Stimulated activated CD8-positive, alpha-beta memory T cell treated with anti-CD3 and anti-CD28 coated beads, Interleukin-4, amount 100 ng/mL, for 48 hours (primary cell): Measurements from ENCODE around the gene PDE4B.

ENCODE experiments used
- DNase-seq: peaks from one replicate; pipeline ENCODE4 v3.0.0-alpha.2; 2020

PDE4B gene

DNA sequence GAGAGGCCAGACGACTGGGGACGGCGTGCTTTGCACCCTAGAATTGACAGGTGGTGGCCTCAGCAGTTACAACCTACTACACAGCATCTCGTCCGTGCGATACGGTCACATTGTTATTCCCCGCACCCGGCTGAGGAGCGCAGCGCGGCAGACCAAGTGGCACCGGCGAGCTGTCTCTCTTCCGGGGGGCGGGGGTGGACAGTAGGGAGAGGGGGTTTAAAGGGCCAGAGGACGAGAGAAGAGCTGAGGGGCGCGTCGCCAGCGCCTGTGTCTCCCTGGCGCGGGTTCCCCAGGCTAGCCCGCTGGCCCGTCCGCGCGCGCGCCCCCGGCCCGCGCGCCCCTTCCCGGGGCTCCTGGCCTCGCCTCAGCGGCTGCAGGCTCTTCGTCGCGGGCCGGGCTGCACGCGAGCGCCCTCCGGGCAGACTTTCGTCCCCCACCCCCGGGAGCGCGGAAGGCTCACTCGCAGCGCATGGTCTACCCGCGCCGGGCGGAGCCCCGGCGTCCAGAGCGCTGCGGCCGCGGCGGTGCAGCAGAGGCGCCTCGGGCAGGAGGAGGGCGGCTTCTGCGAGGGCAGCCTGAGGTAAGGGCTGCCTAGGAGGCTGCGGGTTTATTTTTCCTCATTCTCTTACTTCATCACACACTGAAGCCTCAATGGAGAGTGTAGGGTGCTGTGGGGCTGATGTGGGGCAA, at the start of gene PDE4B:
Gene PDE4B (plus strand): TSS at position 227 of the 690 bp plus-strand sequence.
- DNase-seq, result no peak

DNA sequence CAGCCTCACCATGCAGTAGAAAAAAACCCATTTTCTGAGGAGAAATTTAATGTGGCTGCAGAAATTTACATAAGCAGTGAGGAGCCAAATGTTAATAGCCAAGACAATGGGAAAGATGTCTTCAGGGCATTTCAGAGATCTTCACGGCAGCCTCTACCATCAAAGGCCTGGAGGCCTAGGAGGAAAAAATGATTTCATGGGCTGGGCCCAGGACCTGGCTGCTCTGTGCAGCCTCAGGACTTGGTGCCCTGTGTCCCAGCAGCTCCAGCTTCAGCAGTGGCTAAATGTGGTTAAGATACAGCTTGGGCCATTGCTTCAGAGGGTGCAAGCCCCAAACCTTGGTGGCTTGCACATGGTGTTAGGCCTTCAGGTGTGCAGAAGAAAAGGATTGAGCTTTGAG, 48.0 kb upstream of the PDE4B start:
- DNase-seq, result no peak

DNA sequence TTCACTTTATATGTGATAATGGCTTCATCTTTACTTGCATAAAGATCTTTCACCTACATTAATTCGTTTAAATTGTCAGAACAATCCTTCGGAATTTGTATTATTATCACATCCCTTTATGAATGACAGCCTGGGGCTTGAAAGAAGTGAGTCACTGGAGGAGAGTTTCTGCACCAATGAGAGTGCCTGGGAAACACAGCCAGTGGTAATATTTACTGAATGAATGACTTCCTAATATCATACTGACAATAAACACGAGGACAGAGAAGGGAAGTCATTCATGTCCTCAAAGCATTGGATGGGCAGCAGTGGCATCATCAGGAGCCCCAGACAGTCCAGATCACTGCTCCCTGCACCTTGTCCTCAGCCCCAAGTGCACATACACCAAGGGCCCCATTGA, 40.7 kb upstream of the PDE4B start:
- DNase-seq, result no peak

DNA sequence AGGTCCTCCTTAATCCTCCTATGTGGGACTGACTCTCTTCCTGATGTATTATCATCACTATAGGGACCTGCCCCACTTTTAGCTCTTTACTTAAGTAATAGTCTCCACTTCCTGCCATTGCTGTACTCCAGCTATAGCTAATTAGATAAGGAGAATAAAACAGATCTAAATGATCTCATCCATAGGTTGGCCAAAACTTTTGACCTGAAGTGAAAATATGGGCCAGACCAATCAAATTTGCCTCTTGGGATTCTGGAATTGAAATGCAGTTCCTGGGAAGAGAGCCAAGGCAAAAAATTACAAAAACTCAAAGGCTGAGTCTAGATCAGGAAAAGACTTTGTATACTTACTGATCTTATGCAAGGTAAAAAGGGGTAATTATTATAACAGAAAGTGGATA, 36.1 kb upstream of the PDE4B start:
- no peak for DNase-seq

DNA sequence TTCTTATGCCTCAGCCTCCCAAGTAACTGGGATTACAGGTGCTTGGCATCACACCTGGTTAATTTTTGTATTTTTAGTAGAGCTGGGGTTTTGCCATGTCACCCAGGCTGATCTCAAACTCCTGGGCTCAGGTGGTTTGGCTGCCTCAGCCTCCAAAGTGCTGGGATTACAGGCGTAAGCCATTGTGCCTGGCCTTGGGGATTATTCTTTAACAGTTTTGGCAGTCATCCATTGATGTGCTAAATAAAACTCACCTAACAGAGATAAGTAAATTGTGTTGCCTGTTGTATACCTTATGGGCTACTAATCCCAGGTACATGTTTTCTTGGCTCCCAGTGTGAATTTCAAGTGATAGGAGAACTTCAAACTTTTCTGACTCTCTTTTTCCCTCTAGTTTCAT, 35.2 kb upstream of the PDE4B start:
- no peak for DNase-seq

DNA sequence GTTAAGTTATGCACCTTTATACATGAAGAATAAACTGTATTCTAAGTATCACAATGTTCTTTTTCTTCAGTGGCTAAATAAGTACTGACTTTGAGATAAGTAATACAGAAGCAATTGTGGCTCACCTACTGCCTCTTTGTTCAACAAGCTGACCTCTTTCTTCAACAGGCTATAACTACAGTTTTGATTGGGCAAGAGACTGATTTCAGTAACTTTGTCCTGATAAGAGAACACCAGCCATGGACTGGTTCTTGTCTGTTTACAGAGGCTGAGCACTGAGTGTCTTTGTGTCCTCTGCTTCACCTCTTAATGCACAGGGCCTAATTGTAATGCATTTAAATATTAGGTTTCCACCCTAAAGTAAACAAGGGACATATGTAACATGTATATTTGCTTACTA, 34.6 kb upstream of the PDE4B start:
- DNase-seq, result no peak

DNA sequence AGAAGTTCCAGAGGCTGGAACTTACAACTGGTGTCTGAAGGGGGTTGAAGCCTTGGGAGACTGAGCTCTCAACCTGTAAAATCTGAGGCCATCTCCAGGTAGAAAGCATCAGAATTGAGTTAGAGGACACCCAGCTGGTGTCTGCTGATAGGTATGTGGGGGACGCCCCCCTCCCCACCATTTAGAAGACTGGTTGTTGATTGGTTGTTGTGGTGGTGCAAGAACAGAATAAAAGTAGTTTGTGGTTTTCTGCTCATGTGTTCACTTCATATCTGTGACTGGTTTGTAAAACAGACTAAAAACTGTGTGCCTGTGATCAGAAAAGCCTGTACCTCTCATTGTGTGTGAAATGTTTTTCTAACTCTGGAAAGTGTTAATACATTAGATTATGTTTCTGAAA, 33.2 kb upstream of the PDE4B start:
- DNase-seq, result no peak

DNA sequence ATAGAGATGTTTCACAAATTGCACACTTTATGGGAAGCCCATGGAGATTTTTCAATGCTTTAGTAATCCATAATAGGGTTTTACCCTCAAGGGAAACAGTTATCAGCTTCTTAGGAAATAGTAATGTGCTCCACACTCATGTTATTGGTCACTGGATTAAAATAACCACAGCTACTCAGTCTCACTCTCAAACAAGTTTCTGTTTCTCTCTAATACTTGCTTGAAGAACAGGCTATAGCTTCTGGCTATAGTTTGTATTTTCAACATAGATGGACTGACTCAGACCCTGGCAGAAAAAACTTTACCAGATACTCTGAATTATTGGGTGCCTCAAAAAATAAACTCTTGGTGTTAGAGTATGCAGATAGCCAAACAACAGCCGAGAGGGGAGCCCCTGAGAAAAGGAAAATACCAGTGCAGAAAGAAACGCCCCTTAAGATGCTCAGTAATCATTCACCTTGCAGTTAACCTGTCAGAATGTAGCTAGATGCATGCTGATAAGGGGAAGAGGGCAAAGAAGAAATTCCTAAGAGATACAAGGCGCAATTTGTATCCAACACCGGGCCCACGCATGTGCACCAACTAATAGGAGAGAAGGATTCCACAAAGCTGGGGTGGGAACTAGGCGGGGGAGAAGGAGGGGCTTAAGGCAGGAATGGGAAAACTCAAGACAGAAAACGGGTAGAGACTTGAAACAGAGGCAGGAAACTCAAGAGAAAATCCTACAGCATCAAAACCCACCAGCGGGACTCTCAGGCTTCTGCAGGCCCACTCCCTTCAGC, 30.4 kb upstream of the PDE4B start:
- DNase-seq, result no peak

DNA sequence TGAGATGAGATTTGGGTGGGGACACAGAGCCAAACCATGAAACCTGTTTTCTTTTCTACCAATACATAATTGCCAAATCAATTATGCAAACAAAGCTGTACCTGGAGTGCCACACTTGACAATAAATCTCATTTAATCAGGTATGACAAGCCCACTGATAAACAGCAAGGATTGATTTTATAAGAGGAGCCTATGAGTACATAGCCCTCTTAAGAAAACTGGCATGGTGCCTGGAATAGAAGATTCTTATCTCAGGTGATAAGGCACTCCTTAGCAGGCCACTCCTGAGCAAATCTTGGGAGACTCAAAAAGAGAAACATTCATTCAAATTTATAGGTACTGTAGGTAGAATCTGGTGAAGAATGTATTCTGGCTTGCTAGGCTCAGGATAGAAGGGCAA, 28.6 kb upstream of the PDE4B start:
- no peak for DNase-seq

DNA sequence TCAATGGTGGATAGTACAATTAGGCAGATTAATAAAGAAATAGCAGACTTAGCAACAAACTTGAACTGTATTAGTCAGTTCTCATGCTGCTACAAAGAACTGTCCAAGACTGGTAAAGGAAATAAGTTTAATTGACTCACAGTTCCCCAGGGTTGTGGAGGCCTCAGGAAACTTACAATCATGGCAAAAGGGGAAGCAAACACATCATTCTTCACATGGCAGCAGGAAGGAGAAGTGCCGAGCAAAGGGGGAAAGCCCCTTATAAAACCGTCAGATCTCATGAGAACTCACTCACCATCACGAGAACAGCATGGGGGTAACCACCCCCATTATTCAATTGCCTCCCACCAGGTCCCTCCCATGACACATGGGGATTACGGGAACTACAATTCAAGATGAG, 27.1 kb upstream of the PDE4B start:
- DNase-seq, result no peak

DNA sequence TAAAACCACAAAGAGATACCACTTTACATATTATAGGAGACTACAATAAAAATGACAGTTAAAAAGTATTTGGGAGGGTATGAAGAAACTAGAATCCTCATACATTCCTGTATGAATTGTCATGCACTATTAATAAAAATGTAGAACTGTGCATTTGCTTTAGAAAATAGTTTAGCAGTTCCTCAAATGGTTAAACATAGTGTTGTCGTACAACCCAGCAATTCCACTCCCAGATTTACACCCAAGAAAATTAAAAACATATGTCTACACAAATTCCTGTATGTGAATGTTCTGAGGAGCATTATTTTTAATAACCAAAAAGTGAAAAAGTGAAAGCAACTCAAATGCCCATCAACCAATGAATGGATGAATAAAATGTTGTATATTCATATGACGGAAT, 23.1 kb upstream of the PDE4B start:
- no peak for DNase-seq

DNA sequence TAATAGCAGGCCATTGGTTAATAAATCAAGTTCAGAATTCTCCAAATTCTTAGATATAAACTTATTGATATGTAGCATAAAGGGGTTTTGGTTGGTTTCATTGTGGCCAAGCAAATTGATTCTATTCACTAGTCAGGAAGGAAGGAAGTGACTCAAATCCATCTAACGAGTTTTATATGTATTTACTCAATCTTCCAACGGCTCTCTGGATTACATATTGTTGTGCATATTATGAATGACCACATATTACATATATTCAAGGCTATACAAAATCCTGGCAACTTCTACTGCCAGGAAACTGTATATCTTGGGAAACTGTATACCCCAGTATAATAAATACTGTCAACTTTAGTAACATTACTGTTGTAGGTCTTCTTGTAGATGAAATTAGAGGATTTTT, 20.1 kb upstream of the PDE4B start:
- DNase-seq, result no peak

DNA sequence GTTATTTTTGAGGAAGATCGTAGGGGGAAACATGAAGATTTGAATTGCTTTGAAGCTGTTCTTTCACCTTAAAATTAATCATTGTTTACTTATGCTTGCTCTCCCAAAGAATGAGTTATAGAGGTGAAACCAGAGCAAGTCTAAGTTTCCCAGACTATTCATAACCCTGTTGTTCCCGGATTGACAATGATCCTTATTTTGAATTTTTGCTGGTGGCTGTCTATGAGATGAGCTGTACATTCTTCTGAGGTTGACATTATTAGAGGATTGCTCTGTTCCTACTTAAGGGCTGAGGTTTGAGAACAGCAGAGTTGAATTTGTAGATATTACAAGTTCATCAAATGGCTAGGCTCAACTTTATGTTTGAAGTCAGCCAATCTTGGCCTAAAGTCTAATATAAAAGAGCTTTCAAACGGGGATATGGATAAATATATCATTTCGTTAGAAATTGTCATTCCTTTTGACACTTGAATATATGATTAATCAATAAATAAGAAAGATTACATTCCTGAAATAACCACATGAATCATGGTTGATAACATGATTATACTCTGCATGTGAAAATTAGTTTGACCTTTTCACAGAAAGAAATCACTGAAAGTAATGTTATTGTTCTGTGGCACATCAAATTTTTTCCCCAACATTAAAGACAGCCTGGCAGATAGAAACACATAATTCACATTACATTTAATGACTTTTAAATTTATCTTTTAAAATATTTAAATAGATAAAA, 19.1 kb upstream of the PDE4B start:
- DNase-seq, result no peak

DNA sequence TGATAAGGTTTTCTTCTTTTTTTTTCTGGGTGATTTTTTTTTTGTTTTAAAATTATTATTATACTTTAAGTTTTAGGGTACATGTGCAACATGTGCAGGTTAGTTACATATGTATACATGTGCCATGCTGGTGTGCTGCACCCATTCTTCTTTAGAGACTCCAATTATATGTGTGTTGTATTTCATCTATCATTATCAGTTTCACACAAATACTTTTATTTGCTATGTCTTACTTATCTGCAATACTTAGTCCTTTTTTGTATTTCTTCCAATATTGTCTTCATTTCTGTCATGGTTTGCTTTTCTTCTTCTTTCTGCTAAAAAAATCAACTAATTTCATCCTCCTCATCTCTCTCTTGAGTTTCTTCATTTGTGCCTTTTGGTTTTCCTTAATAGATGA, 3.9 kb upstream of the PDE4B start:
- no peak for DNase-seq

DNA sequence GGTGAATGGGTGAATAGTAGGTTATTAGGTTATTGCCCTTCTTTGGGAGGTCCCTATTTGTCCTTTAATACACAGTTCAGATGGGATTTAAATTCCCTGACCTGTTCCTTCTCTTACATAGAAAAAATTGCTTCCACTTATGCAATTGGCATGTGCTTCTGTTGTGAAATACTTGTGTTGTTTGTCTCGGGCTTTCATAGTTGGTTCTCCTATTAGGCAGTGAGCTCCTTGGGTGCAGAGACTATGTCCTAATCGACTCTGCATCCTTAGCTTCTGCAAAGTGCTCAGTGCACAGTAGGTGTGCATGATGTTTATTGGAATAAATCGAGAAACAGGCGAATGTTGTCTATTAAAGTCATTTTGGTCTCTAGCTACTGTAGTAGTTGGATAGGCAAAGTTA, 1.3 kb upstream of the PDE4B start:
- DNase-seq, result no peak

DNA sequence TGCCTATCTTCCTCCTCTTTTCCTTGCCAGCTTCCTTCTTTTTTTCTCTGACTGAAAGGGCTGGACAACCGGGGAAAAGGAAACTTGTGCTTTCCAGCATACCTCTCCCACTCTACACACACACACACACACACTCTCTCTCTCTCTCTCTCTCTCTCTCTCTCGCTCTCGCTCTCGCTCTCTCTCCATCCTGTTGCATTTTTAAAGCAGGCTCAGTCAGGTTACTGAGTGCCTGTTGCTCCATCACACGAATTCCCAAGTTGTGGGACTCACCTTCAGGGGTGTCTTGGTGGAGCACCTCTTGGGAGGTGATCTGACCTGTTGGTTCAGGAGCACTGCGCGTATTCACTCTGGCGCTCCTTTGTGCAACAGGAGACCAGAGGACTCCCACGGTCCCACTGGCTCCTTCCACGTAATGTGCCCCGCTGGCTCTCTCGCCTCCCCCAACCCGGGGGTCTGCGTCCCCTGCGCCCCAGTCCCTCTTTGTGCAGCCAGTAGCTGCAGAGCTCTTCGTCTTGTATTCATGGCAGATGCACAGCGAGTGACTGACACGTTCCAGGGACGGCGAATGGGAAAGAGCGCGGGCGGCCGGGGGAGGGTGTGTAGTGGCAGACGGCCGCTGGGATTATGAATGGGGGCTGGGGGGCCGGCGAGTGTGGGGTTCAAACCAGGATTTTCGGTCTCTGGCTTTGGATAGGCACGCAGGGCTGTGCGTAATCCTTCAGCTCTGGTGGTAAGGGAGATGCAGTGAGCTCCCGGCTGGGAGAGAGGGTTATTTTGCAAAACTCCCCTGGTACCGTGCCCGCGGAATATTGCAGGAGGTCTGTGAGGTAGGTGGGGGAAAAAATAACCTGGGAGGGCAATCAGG, 660 bp upstream of the PDE4B start:
- no peak for DNase-seq

DNA sequence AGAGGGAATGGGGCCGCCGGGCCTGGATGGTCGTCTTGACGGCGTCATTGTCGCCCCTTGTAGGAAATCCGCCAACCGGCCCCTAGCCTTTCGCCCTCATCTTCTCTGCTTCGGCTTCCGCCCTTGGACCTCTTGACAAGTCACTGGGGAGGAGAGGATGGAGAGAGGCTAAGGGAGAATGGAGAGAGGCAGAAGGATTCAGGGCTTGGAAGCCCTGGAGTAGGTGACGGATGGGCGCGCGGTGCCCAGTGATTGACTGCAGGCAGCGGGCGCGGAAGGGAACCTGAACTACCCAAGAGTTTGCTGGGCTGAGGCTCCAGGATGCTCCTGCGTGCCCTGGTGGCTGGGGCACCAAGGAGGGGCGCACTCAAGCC, 651 bp downstream of the PDE4B start:
- no peak for DNase-seq

DNA sequence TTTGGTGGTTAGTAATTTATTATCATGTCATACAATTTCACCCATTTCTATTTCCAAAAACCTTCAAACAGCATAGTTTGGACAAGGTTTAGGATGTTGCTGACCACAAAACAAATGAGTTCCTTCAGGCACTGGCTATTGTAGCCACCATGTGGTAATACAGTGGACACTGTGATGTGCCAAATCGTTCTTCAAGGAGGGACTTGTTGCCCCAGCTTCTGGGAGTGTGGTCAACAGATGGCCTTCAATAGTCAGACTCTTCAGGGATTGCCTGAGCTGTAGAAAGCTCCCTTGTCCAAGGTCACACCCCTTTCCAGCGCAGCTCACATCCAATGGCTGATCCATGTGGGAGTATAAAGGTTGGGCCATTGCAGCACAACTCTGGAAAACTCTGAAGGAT, 2.6 kb downstream of the PDE4B start:
- DNase-seq, result no peak

DNA sequence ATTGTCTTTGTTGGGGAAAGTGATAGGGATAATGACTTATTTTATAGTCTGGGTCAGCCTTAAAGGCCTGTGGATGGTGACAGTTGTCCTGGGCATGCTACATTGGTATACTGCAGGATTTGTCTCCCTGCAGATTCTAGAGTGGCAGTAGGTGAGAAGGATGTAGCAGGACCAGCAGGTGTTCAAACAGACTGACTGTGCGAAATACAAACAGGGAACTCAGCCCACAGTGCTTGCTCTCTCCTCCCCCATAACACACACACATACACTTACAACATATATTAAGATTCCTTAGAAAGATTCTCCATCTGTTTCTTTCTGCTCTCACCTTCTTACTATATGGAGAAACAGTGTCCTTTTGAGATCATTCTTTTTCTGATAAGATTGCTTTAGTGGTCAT, 6.9 kb downstream of the PDE4B start:
- no peak for DNase-seq

DNA sequence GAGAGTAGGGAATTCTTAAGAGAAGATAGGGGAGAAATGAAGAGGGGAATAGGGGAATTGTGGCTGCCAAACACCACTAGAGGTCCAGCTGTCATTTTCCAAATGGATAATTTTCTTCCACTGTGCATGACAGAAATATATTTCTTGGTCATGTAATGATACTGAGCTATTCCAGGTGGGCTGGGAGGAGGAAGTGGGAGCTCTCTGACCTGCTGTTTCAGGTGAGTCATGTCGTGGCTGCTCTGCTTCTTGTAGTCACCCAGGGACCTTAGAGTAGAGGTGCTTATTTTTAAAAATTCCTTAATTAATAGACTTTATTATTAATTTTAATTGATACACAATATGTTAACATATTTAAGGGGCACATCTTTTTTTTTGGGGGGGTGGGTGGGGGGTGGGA, 11.9 kb downstream of the PDE4B start:
- DNase-seq, result no peak

DNA sequence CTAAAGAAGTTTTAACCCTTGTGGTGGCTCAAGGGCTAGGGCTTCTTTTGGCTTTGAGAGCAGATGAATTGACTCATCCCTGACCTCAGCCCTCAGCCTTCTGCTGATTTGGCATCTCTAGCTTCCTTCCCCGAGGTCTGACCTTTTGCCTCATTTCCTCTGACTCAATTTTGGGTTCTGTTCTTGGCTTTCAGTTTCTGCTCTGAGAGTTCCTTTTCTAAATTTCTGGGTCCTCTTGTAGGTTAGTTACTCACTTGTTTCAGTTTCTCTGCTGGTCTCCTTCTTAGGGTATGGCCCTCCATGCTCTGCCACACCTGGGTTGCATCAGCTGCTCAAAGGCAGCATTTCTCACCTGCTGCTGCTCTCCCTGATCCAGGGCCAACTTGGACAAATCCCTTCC, 19.4 kb downstream of the PDE4B start:
- peak; percentile 65 for DNase-seq

DNA sequence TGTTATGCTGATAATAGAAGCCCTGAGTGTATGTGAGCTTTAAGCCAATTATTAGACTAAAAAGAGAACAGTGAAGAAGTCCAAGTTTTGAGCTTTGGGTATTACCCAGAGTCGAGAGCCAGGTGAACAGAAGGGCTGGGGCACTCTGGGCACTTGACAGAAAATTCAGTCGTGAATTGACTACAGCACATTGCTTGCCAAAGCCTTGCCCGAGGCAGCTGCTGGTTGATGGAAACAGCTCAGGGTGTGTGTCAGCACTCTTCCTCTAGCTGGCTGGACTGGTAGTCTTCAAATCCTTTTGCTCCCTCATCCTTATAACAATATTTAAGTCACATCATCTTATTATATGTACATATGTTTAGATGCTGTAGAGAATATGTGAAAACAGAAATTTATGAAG, 21.3 kb downstream of the PDE4B start:
- DNase-seq, result no peak

DNA sequence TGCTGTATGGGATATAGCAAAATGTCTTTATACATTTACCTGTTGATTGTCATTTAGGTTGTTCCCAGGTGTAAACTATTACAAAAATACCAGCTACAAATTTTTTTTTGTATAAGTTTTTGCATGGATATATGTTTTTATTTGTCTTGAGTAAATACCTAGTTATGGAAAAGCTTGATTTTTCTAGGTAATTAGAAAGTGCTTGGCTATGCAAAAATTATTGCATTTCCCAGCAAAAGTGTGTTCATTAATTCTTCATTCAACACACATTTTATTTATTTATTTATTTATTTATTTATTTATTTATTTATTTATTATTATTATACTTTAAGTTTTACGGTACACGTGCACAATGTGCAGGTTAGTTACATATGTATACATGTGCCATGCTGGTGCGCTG, 22.1 kb downstream of the PDE4B start:
- no peak for DNase-seq
